Heart left ventricle (tissue), 13 donors: ENCODE measurements around the gene SHROOM3.

ENCODE experiments used
- CTCF ChIP-seq, 12 donors: fragments of 200-600 bp; sonication (generic) in 4 of 12; IDR thresholded peaks; one replicate each; pipeline versions ENCODE4 v1.5.0 to v1.8.0; 2018 to 2022; ENCODE audit warnings: antibody characterized with exemption in 12 of 12, mild to moderate bottlenecking in 5 of 12
- POLR2A ChIP-seq, 2 donors: fragments of 450-650 bp; IDR thresholded peaks; one replicate each; pipeline ENCODE4 v1.6.1; 2017; ENCODE audit warnings: antibody characterized with exemption in 2 of 2, mild to moderate bottlenecking in 2 of 2, moderate library complexity in 2 of 2
- donor health status: ischemic (EF 13 %, LVEDD 7.1; RV severe dilation, severe dysfunction).
- donor health status: DM: no; HTN: yes; CAD: no.
- donor health status: DM: no; HTN: no; CAD: no.
- donor health status: ischemic (EF 25% LVEDD 6.9; RV normal size, moderate dysfunction).
- donor health status: ischemic (EF 25% LVEDD 5.7; RV mildly dilated, moderate dysfunction).
- donor health status: ischemic (EF 35%, LVEDD 5.7; RV mildly dilated, moderate dysfunction).
- donor health status: nonischemic (EF 11% LVEDD 7.7; RV severe dilation, severe dysfunction).
- donor health status: DM: yes; HTN: yes; CAD: no.
- donor health status: PGD.
- donor health status: ischemic (EF 29% LVEDD 5.4; RV normal size, mild dysfunction).
- donor health status: nonischemic (EF 23%, LVEDD 6.1; RV moderate dilation, normal function).

- TF ChIP-seq CTCF (IDR thresholded peaks at IDR 0.05) (no peak), POLR2A (IDR thresholded peaks at IDR 0.05) (no peak)
Measured at GRCh38 chr4:76628251-76628650, 193.2 kb downstream of the SHROOM3 start.
